Kasumi-1 (cell line): ENCODE results near the gene DOCK2.

Source experiments
- DNase-seq, 2 experiments: peaks; one replicate each; lab custom pipeline; 2025; lab: John Stamatoyannopoulos, UW

Gene DOCK2

GRCh38 chr5:170126061-170126460 lies 489.0 kb downstream of the DOCK2 start:
- no peak for DNase-seq

GRCh38 chr5:170126626-170127025 lies 489.6 kb downstream of the DOCK2 start:
- DNase-seq: no peak

DNA sequence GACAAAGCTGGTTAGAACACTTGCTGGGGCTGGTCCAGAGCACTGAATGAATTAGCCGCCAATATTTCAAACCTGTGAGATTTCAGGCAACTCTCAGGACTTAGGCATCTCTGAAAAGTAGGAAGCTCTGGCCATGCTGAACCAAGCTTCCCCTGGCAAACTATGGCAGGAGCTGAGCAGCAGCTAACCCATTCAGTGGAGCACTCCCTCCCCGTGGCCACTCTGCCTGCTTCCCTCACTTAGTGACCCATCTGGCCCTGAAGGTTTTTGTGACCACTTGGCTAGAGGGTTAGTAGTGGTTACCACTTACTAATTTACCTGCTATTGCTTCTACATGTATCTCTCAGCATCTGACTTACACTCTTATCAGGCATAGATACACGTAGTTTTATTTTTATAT lies 494.2 kb downstream of the DOCK2 start:
- no peak for DNase-seq

DNA sequence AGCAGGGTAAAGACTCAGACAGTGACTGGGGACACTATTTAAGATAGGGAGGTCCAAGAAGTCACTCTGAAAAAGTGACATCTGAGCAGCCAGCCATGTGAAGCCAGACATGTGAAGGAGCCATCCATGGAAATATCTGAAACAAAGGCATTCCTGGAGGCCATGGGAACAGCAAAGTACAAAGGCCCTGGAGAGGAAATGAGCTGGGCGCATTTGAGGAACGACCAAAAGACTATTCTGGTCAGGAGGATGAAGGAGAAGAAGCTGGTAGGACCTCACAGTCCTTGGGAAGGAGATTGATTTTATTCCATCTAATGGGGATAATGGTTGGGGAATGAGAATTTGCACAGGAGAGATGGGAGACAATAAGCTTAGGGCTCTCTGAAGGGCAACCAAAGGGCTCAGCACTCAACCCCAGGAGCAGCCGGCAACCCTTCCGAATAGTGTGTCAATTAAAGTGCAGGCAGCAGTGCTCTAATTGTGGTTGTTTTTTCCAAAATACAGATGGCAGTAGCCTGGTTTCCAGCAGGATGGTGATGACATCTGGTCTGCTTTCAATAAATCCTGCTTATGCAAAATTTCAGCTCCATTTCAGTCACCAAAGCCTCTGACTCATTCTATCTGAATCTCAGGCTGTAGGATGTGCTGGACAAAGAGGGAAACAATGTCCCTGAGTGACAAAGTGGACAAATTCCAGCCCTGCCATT lies 495.3 kb downstream of the DOCK2 start:
- DNase-seq: no peak
